Prostate gland (tissue), 2 donors: Measurements from ENCODE around the gene SMARCA4.

ENCODE experiments used
- POLR2AphosphoS5 ChIP-seq: sonication (generic); formaldehyde crosslinking; IDR thresholded peaks from one replicate; pipeline ENCODE4 v1.6.1; 2017; ENCODE audit warnings: antibody characterized with exemption
- TF ChIP-seq, protein P1 (sequence below), 4 experiments: fragments of 200-600 bp in 2 of 4; fragments of 450-650 bp in 2 of 4; sonication (generic) in 2 of 4; IDR thresholded peaks; 1 replicate in 3 of 4; 2 replicates in 1 of 4; pipeline ENCODE4 v1.5.1; 2016 to 2019; ENCODE audit warnings: antibody characterized with exemption in 4 of 4, mild to moderate bottlenecking in 2 of 4, moderate library complexity in 2 of 4

DNA sequence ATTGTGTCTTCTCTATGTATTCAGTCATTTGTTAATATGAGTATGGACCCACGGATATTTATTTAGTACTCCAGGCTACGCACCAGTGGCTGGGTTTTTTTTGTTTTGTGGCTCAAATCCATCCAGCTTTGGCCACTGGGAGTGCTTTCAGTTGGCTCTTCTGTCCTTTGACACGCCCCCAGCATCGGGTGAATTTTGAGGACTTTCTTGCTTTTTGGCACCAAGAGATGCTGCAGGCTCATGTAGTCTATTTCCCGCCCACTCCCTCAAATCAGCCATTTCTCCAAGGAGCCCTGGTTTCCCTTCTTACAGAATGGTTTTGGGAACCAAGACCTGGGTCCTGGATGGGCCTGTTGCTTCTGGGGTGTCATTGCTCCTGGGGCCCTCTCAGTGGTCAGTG is 55.8 kb downstream of the SMARCA4 start:
- no peak for TF ChIP-seq POLR2AphosphoS5
- TF ChIP-seq, protein P1, sequence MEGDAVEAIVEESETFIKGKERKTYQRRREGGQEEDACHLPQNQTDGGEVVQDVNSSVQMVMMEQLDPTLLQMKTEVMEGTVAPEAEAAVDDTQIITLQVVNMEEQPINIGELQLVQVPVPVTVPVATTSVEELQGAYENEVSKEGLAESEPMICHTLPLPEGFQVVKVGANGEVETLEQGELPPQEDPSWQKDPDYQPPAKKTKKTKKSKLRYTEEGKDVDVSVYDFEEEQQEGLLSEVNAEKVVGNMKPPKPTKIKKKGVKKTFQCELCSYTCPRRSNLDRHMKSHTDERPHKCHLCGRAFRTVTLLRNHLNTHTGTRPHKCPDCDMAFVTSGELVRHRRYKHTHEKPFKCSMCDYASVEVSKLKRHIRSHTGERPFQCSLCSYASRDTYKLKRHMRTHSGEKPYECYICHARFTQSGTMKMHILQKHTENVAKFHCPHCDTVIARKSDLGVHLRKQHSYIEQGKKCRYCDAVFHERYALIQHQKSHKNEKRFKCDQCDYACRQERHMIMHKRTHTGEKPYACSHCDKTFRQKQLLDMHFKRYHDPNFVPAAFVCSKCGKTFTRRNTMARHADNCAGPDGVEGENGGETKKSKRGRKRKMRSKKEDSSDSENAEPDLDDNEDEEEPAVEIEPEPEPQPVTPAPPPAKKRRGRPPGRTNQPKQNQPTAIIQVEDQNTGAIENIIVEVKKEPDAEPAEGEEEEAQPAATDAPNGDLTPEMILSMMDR (IDR thresholded peaks at IDR 0.05): no peak
